Tibial nerve (tissue), 4 donors: Measurements from ENCODE around the gene ABCA10.

Experiments used
- CTCF ChIP-seq, 5 experiments: fragments of 200-600 bp in 3 of 5; fragments of 450-650 bp in 2 of 5; sonication (generic) in 3 of 5; IDR thresholded peaks; one replicate each; pipeline ENCODE4 v1.5.1; 2016 to 2019; ENCODE audit warnings: antibody characterized with exemption in 5 of 5, mild to moderate bottlenecking in 3 of 5, moderate library complexity in 2 of 5
- EP300 ChIP-seq, 2 donors: sonication (generic); formaldehyde crosslinking; IDR thresholded peaks; one replicate each; pipeline ENCODE4 v1.6.1; 2017; ENCODE audit warnings: antibody characterized with exemption in 2 of 2, mild to moderate bottlenecking in 1 of 2
- POLR2A ChIP-seq, 2 donors: fragments of 450-650 bp; IDR thresholded peaks; one replicate each; pipeline ENCODE4 v1.6.1; 2017; ENCODE audit warnings: antibody characterized with exemption in 2 of 2, mild to moderate bottlenecking in 2 of 2, moderate library complexity in 2 of 2

- TF ChIP-seq CTCF (IDR thresholded peaks at IDR 0.05) (no peak), POLR2A (IDR thresholded peaks at IDR 0.05) (no peak), EP300 (IDR thresholded peaks at IDR 0.05) (no peak)
Observed at GRCh38 chr17:69228018-69228417, 606 bp downstream of the ABCA10 start.
